HG02759 (cell line): ENCODE results near the gene PHRF1.

Experiments used
- ATAC-seq: cut with Tn5 transposase; IDR thresholded peaks from one replicate; pipeline ENCODE4 v1.9.1; 2021; ENCODE audit warnings: mild to moderate bottlenecking, moderate library complexity; ENCODE audit not compliant: unreplicated experiment

Gene PHRF1

GRCh38 chr11:537622-538430 is 38.4 kb upstream of the PHRF1 start:
- ATAC-seq = no peak

DNA sequence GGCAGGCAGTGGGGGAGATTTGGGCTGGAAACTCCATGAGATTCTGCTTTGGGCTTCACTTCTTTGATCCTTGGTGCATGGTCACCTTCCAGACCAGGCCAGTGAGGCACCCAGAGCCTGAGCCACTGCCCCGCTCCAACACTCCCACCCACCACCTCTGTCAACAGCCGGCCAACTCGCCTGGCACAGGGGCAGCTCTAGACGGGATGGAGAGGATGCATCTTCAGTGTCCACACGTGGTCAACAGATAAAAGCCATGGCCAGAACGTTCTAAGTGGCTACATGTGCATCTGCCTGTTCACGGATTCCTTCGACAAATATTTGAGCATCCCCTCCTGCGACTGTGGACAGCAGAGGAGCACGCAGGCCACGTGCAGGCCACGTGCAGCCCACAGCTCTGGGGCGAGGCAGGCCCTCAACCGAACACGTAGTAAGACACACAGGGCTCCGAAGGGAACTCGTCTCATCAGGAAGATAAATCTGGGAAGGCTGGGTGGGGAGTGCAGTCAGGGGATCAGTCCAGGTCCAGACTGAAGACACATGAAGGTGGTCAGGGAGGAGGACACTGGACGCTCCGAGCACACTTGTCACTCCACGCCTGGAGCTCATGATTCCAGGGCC is 37.7 kb upstream of the PHRF1 start:
- ATAC-seq = no peak

DNA sequence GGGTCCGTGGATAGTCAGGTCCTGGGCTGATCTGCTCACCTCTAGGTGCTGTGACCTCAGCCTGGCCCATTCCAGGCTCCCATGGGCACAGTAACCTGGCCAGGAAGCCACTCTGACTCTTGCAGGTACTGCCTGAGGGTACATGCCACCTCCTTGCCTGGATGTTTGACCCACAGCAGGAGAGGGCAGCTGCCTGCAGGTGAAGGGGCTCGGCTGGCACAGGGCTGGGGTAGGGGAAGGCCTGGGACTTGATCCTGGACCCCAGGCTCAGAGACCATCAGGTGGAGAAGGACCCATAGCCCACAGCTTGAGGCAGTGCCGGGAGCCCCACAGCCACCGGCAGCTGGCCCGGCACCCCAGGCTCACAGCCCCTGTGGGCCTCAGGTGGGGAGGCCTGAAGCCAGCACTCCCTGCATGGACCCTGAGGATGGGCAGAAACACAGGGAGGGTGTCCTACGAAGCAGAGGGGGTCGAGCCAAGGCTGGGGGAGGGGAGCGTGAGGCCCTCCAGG is 36.2 kb upstream of the PHRF1 start:
- ATAC-seq = no peak

DNA sequence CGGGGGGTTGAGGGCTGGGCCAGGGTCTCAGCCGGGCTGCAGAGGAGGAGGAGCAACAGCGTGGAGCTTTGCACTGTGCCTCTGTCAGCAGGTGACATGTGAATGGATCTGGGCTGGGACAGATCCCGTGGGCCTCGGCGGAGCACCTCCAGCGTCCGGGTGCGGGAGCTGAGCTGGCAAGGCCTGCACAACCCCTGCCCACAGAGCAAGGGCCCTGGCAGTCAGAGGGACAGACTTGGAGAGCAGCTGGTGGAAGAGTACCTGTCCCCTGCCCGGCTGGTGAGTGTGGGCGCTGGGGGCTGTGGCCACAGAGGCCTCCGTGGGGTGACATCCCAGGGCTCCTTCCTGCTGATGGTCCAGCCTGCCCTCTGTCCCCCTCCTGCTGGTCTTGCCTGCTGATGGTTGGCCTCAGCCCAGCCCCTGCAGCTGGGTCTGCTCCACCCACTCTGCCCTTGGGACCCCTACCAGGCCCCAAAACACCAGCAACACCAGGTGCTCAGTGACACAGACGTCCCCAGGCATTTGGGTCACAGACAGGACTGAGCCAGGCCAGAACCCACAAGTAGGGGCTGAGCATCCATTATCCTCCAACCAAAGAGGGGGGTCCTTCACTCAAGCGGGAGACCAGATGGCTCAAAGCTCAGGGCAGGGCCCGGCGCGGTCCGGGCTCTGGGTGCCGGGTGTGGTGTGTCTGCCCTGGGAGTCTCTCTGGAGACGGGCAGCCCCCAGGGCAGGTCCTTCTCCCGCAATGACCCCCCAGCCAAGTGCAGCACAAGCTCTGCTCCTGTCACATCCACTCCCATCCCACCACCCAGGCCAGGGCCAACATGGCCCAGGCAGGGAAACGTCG is 35.5 kb upstream of the PHRF1 start:
- ATAC-seq = no peak

DNA sequence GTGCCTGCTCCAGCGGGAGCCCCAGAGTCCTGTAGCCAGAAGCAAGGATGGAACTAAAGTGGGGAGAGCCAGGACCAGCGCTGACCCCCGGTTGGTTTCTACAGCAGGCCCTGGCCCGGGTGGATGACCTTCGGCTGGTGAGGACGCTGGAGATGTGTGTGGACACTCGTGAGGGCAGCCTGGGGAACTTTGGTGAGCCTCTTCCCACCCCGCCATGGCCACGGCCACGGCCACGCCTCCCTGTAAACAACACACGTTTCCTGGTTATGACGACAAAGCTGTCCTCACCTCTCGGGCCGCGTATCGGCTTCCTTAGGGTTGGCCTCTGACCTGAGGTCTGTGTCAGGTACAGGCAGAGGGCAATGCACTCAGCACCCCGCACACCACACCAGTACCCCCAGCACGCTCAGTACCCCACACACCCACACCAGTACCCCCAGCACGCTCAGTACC is 34.8 kb upstream of the PHRF1 start:
- no peak for ATAC-seq

- ATAC-seq = no peak
These were observed 31.5 kb upstream of the PHRF1 start for GRCh38 chr11:544817-545166.

GRCh38 chr11:545171-545570 is 31.1 kb upstream of the PHRF1 start:
- no peak for ATAC-seq

DNA sequence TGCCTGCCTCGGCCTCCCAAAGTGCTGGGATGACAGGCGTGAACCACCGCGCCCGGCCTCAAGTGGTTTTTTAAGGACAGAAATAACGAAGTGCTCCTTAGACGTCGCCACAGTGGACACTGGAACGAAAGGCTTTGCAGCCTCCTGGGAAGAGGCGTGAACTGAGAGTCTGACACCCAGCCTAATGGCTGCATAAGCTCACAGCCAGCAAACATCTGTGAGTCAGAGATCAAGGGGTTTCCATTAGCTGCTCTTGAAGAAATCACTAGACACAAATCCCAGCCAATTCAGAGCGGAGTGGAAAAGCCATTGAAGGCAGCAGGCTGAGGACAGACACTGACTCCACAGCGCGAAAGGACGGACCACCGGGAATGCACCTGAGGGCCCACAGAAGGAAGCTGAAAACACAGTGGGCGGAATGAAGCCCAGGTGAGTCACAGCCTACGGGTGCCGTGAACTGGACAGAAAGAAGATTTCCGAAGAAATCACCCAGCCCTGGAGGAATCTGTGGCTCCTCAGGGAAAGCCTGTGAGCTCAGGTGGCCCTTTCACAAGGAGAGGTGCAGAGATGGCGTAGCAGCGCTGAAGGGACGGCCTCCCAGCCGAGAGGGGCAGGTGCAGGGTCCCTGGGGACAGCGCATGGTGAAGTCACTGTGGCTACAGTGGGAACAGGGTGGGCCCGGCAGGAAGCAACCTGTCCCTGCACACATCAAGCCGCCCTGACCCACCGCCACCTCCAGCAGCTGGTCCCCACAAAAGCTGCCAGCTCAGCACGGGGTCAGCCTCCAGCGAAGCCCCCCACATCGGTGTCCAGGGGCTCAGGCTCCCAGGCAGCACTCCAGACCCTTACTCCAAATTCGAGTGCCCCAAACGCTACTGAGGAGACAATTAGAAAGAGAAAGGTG is 27.3 kb upstream of the PHRF1 start:
- no peak for ATAC-seq

GRCh38 chr11:550021-550745 is 26.1 kb upstream of the PHRF1 start:
- no peak for ATAC-seq

DNA sequence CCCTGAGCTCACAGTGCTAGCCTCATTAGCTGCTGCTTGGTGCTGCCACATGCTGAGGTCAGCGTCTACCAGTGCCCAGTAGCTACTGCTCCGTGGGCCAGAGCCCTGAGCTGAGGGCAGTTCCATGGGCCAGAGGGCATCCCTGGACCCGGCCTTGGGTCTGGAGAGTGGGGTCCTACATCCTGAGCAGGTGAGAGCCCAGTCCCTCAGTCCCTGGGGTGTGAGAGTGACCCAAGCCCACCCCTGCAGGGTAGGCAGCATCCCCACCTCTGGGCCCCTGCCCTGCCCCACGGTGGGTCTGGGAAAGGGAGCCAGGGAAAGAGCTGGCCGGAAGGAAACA is 25.6 kb upstream of the PHRF1 start:
- ATAC-seq = no peak

GRCh38 chr11:551131-551530 is 25.1 kb upstream of the PHRF1 start:
- no peak for ATAC-seq

- ATAC-seq = no peak
These were observed 24.7 kb upstream of the PHRF1 start for GRCh38 chr11:551596-551995.

DNA sequence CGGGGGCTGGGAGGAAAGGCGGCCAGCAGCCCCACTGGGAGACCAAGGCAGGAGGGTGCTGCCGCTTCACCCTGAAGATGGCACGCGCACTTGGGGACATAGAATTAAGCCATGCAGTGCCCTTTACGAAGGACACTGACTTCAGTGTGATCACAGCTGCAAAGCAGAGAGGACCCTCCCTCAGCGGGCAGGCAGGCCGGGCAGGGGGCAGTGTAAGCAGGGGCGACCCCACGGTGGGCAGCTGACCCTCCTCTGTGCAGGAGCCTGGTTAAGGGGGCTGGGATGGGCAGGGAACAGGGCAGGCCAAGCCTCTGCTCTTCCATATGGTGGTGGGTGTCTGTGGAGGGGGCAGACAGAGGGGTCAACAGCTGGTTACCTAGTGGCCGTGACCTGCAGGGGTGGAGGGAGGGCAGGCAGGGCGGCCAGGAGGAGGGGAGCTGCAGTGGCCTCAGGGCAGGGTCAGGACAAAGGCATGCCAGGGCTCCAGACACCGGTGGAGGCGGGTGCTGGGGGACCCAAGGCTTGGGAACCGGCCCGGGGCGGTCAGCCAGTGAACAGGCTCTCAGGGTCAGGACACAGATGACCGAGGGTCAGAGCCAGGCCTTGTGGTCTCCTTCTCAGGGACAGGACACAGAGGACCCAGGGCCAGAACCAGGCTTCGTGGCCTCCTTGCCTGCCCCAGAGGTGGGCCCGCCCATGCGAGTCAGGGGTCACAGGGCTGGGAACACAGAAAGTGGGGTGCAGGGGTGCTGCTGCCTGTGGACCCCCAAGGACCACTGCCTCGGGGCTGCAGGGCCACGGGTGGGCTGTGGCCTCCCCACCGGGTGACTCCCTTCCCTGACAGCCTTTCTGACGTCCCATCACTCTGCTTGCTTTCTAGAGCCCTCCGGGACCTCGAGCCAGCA is 22.9 kb upstream of the PHRF1 start:
- ATAC-seq = no peak

GRCh38 chr11:553988-554340 is 22.3 kb upstream of the PHRF1 start:
- no peak for ATAC-seq

DNA sequence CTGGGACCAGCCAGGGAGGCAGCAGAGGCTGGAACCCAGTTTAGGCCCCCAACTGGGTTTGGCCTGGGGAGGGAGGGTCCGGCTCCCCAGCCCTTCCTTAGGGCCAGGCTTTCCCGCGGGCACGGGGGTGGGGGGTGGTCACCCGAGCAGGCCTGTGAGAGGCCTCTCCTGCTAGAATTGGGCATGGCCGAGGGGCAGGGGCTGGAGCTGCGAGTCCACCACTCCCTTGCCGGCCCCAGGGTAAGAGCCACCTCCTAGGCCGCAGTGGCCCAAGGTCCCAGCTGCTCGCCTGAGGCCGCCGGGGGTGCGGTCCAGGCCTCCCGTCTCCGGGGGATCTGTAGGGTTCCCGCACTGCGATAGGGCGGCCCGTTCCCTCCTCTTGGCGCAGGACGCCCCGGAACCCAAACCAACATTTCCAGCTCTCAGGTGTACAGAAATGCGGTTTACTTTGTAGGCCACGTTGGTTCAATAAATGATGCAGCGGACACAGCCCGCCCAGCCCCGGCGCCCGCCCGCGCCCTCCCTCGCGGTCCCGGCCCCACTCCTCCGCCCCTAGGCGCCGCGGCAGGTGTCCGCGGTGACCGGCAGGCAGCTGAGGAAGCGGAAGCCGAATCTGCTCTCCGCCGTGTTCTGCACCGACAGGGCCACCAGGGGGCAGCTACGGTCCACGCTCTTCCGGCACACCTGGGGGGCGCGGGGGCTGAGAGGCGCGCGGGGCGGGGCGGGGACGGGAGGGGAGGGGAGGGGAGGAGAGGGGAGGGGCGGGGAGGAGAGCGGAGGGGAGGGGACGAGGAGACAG is 21.6 kb upstream of the PHRF1 start:
- ATAC-seq = peak; percentile 72

DNA sequence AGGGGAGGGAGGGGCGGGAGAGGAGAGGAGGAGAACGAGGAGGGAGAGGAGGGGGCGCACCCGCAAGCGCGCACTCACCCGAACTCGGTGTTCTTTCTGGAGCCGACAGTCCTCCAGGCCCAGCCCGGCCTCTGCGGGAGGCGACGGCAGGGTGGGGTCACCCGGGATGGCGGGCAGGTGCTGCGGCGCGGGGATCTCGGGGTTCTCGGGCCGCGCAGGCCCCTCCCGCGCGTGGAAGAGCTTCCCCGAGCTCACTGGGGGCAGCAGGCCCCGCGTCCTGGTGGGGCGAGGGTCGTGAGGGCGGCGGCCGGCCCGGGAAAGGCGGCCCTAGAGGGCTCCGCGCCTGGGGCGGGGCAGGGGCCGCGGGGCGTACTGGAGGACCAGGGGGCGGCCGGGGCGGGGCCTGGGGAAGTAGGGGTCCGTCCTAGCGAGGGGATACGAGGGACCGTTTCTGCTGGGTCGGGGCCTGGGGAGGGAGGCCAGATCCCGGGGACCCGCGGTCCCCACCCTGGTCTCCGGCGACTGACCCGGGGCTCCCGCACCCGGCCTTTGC is 21.0 kb upstream of the PHRF1 start:
- ATAC-seq = no peak

- ATAC-seq = no peak
These were observed 20.2 kb upstream of the PHRF1 start for GRCh38 chr11:555780-556661.
